ENCODE results near the gene HMCES.

Gene HMCES

GRCh38 chr3:129278439-129278965 lies at the start of gene HMCES:
Gene HMCES, plus strand, starts transcription at chr3:129278870. Its CDS starts 863 bp downstream, at chr3:129279733.
- DNase-seq, result peak; percentile 82 to 87

GRCh38 chr3:129228891-129229585 lies 49.6 kb upstream of the HMCES start:
- no peak for DNase-seq

- DNase-seq, result no peak
Observed at GRCh38 chr3:129230311-129231019, 48.2 kb upstream of the HMCES start.

GRCh38 chr3:129231331-129232119 lies 47.1 kb upstream of the HMCES start:
- no peak for DNase-seq

GRCh38 chr3:129233538-129233937 lies 45.1 kb upstream of the HMCES start:
- peak in 1 of 2 donors; percentile 21 for DNase-seq

- no peak for DNase-seq
Observed at GRCh38 chr3:129234441-129234840, 44.2 kb upstream of the HMCES start.

GRCh38 chr3:129235344-129235917 lies 43.2 kb upstream of the HMCES start:
- no peak for DNase-seq

- DNase-seq, result no peak
Observed at GRCh38 chr3:129238945-129239705, 39.5 kb upstream of the HMCES start.

GRCh38 chr3:129239991-129240390 lies 38.7 kb upstream of the HMCES start:
- DNase-seq, result no peak

- DNase-seq, result no peak
Observed at GRCh38 chr3:129240436-129240835, 38.2 kb upstream of the HMCES start.

GRCh38 chr3:129245141-129245540 lies 33.5 kb upstream of the HMCES start:
- DNase-seq, result no peak

- DNase-seq, result peak; percentile 48 to 83
Observed at GRCh38 chr3:129245641-129246306, 32.9 kb upstream of the HMCES start.

GRCh38 chr3:129246636-129247035 lies 32.0 kb upstream of the HMCES start:
- no peak for DNase-seq

GRCh38 chr3:129248286-129248979 lies 30.2 kb upstream of the HMCES start:
- DNase-seq, result no peak

GRCh38 chr3:129249284-129250065 lies 29.2 kb upstream of the HMCES start, which contains the start of gene COPG1:
Gene COPG1, plus strand, starts transcription at chr3:129249606. Its CDS starts 104 bp downstream, at chr3:129249710.
- peak; percentile 79 to 82 for DNase-seq

- no peak for DNase-seq
Observed at GRCh38 chr3:129252748-129253147, 25.9 kb upstream of the HMCES start.

GRCh38 chr3:129254536-129255230 lies 24.0 kb upstream of the HMCES start:
- no peak for DNase-seq

GRCh38 chr3:129256270-129256669 lies 22.4 kb upstream of the HMCES start:
- DNase-seq, result no peak

- no peak for DNase-seq
Observed at GRCh38 chr3:129257609-129258008, 21.1 kb upstream of the HMCES start.
